GM12873 (cell line): ENCODE data around the gene SEPTIN1.

Experiments
- TF ChIP-seq, protein P1 (sequence below): IDR thresholded peaks from 2 replicates; pipeline ENCODE4 v1.5.1; 2012; ENCODE audit warnings: low read depth, mild to moderate bottlenecking, moderate library complexity, low read length, control low read depth; ENCODE audit not compliant: insufficient read depth; ENCODE audit errors: missing control alignments

SEPTIN1 gene

DNA sequence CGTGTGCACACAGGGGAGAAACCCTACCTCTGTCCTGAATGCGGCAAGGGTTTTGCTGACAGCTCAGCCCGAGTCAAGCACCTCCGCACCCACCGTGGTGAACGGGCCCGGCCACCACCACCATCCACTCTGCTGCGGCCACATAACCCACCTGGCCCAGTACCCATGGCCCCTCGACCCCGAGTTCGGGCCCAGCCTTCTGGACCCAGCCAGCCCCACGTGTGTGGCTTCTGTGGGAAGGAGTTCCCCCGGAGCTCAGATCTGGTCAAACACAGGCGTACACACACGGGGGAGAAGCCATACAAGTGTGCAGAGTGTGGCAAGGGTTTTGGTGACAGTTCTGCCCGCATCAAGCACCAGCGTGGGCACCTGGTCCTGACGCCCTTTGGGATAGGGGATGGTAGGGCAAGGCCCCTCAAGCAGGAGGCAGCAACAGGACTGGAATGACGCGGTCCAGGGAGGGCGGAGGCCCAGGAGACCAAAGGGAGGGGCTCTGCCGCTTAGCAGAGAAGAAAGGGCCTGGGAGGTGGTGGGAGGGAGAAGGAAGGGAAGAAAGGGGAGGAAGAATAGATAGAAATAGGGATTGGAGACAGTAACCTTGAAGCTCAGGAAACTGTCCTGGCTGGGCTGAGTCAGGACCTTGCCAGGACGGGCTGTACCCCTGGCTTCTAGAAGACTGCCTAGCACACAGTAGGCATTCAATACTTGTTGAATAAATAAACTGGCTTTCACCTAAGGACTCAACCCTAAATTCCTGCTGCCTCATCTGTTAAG is 16.5 kb upstream of the SEPTIN1 start:
- TF ChIP-seq, protein P1, sequence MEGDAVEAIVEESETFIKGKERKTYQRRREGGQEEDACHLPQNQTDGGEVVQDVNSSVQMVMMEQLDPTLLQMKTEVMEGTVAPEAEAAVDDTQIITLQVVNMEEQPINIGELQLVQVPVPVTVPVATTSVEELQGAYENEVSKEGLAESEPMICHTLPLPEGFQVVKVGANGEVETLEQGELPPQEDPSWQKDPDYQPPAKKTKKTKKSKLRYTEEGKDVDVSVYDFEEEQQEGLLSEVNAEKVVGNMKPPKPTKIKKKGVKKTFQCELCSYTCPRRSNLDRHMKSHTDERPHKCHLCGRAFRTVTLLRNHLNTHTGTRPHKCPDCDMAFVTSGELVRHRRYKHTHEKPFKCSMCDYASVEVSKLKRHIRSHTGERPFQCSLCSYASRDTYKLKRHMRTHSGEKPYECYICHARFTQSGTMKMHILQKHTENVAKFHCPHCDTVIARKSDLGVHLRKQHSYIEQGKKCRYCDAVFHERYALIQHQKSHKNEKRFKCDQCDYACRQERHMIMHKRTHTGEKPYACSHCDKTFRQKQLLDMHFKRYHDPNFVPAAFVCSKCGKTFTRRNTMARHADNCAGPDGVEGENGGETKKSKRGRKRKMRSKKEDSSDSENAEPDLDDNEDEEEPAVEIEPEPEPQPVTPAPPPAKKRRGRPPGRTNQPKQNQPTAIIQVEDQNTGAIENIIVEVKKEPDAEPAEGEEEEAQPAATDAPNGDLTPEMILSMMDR, result no peak

DNA sequence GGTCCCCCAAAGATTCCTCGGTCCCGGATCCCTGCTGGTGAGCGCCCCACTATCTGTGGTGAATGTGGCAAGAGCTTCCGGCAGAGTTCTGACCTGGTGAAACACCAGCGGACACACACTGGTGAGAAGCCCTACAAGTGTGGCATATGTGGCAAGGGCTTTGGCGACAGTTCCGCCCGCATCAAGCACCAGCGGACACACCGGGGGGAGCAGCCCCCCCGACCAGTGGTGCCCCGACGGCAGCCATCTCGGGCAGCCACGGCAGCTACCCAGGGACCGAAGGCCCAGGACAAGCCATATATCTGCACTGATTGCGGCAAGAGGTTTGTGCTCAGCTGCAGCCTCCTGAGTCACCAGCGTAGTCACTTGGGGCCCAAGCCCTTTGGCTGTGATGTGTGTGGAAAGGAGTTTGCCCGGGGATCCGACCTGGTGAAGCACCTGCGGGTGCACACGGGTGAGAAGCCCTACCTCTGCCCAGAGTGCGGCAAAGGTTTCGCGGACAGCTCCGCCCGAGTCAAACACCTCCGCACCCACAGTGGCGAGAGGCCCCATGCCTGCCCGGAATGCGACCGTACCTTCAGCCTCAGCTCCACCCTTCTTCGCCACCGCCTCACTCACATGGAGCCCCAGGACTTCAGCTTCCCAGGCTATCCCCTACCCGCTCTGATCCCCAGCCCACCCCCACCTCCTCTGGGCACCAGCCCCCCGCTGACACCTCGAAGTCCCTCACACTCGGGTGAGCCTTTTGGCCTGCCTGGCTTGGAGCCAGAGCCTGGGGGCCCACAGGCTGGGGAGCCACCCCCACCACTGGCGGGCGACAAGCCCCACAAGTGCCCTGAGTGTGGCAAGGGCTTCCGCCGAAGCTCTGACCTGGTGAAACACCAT is 15.7 kb upstream of the SEPTIN1 start:
- TF ChIP-seq, protein P1, result no peak

GRCh38 chr16:30397056-30397455 is 14.7 kb upstream of the SEPTIN1 start:
- TF ChIP-seq, protein P1, result no peak

- TF ChIP-seq, protein P1, result no peak
Observed at GRCh38 chr16:30395992-30396585, 13.7 kb upstream of the SEPTIN1 start.

DNA sequence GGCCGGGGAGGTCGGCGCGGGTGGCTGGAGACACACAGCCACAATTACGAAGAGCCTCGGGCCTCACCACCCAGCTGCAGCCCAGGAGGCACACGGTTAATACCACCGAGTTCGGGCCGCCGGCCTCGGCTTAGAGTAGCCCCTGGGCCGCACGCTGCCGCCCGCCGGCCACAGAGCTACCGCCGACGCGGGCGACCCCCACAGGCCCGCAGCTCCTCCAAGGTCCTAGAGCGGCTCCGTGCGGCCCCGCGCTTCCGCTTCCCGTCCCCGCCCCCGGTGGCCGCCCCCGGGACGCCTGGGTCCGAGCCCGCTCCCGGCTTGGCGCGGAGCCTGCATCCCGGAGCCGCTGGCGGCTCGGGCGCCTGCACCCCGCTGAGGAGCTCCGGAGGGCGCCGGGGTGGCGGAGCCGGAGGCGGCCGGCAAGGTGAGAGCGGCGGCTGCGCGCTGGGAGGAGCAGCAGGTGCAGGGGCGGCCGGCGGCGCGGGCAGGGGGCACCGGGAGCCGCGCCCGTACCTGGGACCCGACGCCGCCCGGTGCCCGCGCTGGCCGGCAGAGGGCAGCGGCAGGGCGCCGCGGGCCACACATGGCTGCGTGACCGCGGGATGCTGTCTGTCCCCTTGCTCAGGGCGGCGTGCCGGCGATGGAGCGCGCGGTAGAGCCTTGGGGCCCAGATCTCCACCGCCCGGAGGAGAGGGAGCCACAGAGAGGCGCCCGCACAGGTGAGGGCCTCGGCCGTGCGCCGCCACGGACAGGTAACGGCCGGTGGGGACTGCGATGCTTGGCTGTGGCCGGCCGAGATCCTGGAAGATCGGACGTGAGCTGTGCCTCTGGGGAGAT is 13.0 kb upstream of the SEPTIN1 start, which contains the start of gene ZNF48:
ZNF48 (plus strand) TSS at position 266 of the 837 bp plus-strand sequence; CDS start at position 641, 375 bp downstream.
- TF ChIP-seq, protein P1, result peak; percentile 34

- TF ChIP-seq, protein P1, result no peak
Observed at GRCh38 chr16:30394592-30395154, 12.3 kb upstream of the SEPTIN1 start.
